BE2C (cell line): ENCODE data around the gene BAHD1.

Experiments used
- DNase-seq: peaks from one replicate; pipeline ENCODE4 v3.0.0-alpha.2; 2020
- H3K27me3 ChIP-seq: fragments of 250-450 bp; sonication (Bioruptor Pico); 2 replicates; pipeline ENCODE4 v1.5.1; 2020; ENCODE audit warnings: mild to moderate bottlenecking
- H3K36me3 ChIP-seq: fragments of 250-450 bp; sonication (Bioruptor Pico); 2 replicates; pipeline ENCODE4 v1.5.1; 2020; ENCODE audit warnings: mild to moderate bottlenecking
- H3K4me1 ChIP-seq: fragments of 250-450 bp; sonication (Bioruptor Pico); 2 replicates; pipeline ENCODE4 v1.5.1; 2020
- H3K4me3 ChIP-seq: 2 replicates; pipeline ENCODE4 v1.5.1; 2011; ENCODE audit warnings: low read depth, low read length
- H3K9me3 ChIP-seq: fragments of 250-450 bp; sonication (Bioruptor Pico); 2 replicates; pipeline ENCODE4 v1.5.1; 2020
- CTCF ChIP-seq: IDR thresholded peaks from 2 replicates; pipeline ENCODE4 v1.5.1; 2012; ENCODE audit warnings: mild to moderate bottlenecking, low read depth, low read length

BAHD1 gene

DNA sequence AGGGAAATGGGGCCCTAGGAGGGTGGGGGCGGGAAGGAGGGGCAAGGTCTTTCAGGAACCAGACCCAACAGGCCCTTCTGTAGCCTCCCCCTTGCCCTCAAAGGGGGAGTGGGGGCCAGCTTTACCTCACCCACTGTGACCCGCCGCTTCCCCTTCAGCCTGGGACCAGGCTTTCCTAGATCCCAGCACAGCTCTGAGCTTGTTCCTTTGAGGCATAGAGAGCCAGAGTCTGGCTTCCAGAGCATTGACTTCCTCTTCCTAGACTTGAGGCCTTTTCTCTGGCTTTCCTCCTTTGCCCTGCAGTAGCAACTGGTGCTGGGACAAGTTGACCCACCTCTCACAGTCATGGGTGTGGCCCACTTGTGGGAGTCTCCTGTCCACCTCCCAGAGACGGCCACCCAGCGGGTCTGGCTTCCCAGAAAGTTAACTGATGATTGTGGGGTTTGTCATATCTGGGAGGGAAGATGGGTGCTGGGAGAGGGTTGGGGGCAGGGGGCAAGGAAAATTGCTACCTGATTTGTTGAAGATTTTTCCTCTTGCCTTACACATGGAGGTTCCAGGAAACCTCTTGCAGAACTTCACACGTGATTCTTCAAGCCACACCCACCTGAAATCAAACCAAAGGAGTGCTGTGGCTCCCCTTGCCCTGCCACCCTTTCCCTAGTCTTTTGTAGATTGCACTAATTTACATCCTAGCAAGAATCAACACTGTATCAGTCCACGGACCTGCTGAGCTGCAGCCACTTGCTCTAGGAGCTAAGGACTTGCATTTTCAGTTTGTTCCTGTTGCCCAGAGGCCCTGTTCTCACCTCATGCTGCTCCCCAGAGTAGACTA lies 25.9 kb downstream of the BAHD1 start:
- Histone ChIP-seq H3K4me3 (no peak overlapping the region), H3K4me1 (no peaks in the 10 kb centered on the region; the same call in 1 of the 2 replicates), H3K36me3 (peaks cover 42% of the 10 kb centered on the region), H3K27me3 (no peaks in the 10 kb centered on the region), H3K9me3 (no peaks in the 10 kb centered on the region)
- no peak for TF ChIP-seq CTCF
- DNase-seq: no peak

GRCh38 chr15:40467261-40467615 lies 26.5 kb downstream of the BAHD1 start:
- Histone ChIP-seq H3K27me3 (no peaks in the 10 kb centered on the region), H3K4me3 (no peak overlapping the region), H3K36me3 (peaks cover 39% of the 10 kb centered on the region), H3K4me1 (no peaks in the 10 kb centered on the region; the same call in 1 of the 2 replicates), H3K9me3 (no peaks in the 10 kb centered on the region)
- TF ChIP-seq CTCF: no peak
- no peak for DNase-seq

DNA sequence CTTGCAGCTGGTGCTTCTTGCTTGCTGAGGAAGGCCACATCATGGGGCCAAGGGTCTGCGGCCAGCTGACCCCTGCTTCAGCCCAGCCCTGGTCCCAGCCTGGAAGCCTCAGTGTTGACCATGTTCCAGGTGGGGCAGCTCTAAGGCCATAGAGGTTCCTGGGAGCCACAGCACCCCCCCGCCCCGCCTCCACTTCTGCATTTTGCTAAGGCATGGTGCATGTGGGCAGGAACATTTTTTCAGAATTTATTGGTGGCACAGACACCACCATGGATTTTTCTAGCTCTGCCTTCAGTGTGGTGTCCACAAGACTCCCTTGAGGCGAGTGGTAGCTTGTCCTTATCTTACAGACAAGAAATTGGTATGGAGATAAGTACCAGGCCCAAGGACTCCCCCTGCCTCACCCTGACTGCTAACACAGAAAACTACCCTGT lies 28.2 kb downstream of the BAHD1 start:
- H3K36me3 ChIP-seq: peaks cover 24% of the 10 kb centered on the region
- no peaks in the 10 kb centered on the region for H3K27me3 ChIP-seq
- DNase-seq: no peak
- TF ChIP-seq CTCF: no peak
- no peaks in the 10 kb centered on the region; the same call in 1 of the 2 replicates for H3K4me1 ChIP-seq
- no peaks in the 10 kb centered on the region for H3K9me3 ChIP-seq
- H3K4me3 ChIP-seq: no peak overlapping the region

GRCh38 chr15:40469776-40470390 lies 29.1 kb downstream of the BAHD1 start:
- no peak for TF ChIP-seq CTCF
- peak overlapping the region; percentile 61 for H3K4me3 ChIP-seq
- no peaks in the 10 kb centered on the region; the same call in 1 of the 2 replicates for H3K4me1 ChIP-seq
- no peak for DNase-seq
- no peaks in the 10 kb centered on the region for H3K27me3 ChIP-seq
- H3K9me3 ChIP-seq: no peaks in the 10 kb centered on the region
- H3K36me3 ChIP-seq: peaks cover 15% of the 10 kb centered on the region

DNA sequence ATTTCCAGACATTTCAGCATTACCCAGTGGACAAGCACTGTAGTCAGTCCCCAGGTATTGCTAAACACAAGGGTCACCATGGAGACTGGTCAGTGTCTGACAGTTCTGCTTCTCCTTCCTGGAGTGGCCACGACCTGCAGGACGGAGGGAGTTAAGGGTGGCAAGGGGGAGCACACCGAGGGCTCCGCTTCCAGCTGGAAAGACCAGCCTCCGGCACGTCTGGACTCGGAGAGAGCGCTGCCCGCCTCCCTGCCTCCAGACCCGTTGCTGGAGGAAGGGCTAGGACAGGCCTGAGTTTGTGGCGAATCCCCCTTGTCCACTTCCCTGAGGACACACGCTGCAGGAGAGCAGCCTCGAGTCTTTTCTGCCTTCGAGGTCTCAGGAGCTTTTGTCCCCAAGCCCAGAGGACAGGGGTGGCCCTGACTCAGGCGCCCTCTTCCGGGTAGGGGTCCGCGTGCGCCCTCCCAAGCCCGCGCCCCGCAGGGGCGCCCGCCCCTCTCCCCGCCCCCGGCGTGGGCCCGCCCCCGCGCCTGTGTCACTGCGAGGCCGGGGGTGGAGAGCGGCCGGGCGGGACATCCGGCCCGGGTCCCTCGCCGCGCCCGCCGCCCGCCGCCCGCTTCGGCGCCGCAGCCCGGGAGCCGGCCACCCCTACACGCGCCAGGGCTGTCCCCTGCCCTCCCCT lies 29.8 kb downstream of the BAHD1 start, which contains the start of gene CHST14:
Gene CHST14 (plus strand): TSS at position 562 of the 682 bp plus-strand sequence. CDS start 230 bp downstream, outside the sequence.
- DNase-seq: peak; percentile 84
- Histone ChIP-seq H3K9me3 (no peaks in the 10 kb centered on the region), H3K27me3 (no peaks in the 10 kb centered on the region), H3K4me3 (peak within 1 kb of the TSS; percentile 88), H3K36me3 (peaks cover 8% of the 10 kb centered on the region), H3K4me1 (no peaks in the 10 kb centered on the region; the same call in 1 of the 2 replicates)
- peak; percentile 5; the same call in 1 of the 2 replicates for TF ChIP-seq CTCF
